Thoracic aorta (tissue), 2 donors: Measurements from ENCODE around the gene PARG. TPM values are rescaled to one million over a fixed set of nuclear protein-coding genes. Genes with fewer than 3 reads are reported as not detected.
"Not testable (repeated sequence)": the region's sequence is repeated elsewhere in the genome, so short reads cannot be mapped to it uniquely, and the experiment has no call there.

ENCODE experiments used
- ATAC-seq: fragments of 150-250 bp; one replicate; pipeline ENCODE4 v1.8.0; 2017; ENCODE audit warnings: low read depth; ENCODE audit not compliant: insufficient number of reproducible peaks, low FRiP score
- DNase-seq: peaks from one replicate; pipeline ENCODE4 v3.0.0-alpha.2; 2020; ENCODE audit warnings: low spot score
- H3K27ac ChIP-seq, 2 donors: fragments of 200-600 bp; sonication (generic); 1 replicate in 1 of 2; 2 replicates in 1 of 2; pipeline ENCODE4 v1.5.1; 2016; ENCODE audit warnings: mild to moderate bottlenecking in 2 of 2, moderate library complexity in 2 of 2
- H3K27me3 ChIP-seq: fragments of 200-600 bp; sonication (generic); replicated peaks from 2 replicates; pipeline ENCODE4 v1.6.0; 2016; ENCODE audit warnings: mild to moderate bottlenecking; ENCODE audit not compliant: insufficient read depth
- H3K36me3 ChIP-seq: fragments of 200-600 bp; sonication (generic); one replicate; pipeline ENCODE4 v1.5.1; 2016
- H3K4me1 ChIP-seq, 2 donors: fragments of 200-600 bp; sonication (generic); 1 replicate in 1 of 2; 2 replicates in 1 of 2; pipeline versions ENCODE4 v1.5.1 to v1.6.0; 2016; ENCODE audit warnings: low read depth in 2 of 2, mild to moderate bottlenecking in 1 of 2; ENCODE audit not compliant: control insufficient read depth in 1 of 2
- H3K4me3 ChIP-seq: fragments of 200-600 bp; sonication (generic); 2 replicates; pipeline ENCODE4 v1.5.1; 2016; ENCODE audit warnings: mild to moderate bottlenecking
- H3K9me3 ChIP-seq: fragments of 200-600 bp; sonication (generic); 2 replicates; pipeline ENCODE4 v1.5.1; 2016
- total RNA-seq, 2 donors: library from RNA; depleted of rRNA; stranded (reverse); fragments of >200 nt; gene quantifications; one replicate each; pipeline versions ENCODE4 v1.1.0 to v1.2.3, GENCODE V29; 2016

Gene PARG
- total RNA-seq, 2 donors from 2014 or later: 24.0 to 62.9 TPM

- peaks cover 12 to 21% of the 10 kb centered on the region in 2 donors for H3K4me1 ChIP-seq
- H3K4me3 ChIP-seq: peak overlapping the region; percentile 84
- not testable (repeated sequence) for H3K27me3 ChIP-seq, H3K9me3 ChIP-seq, ATAC-seq, H3K36me3 ChIP-seq, DNase-seq
- H3K27ac ChIP-seq: peak overlapping the region; percentile 30 to 60
These were observed 495 bp upstream of the PARG start for GRCh38 chr10:49942339-49942705.

- not testable (repeated sequence) for H3K4me3 ChIP-seq, H3K9me3 ChIP-seq, H3K27me3 ChIP-seq, ATAC-seq, H3K27ac ChIP-seq, DNase-seq, H3K4me1 ChIP-seq
- H3K36me3 ChIP-seq: peaks cover 10% of the 10 kb centered on the region
These were observed 9.7 kb downstream of the PARG start for GRCh38 chr10:49931959-49932728.

- H3K27ac ChIP-seq, H3K4me3 ChIP-seq, H3K9me3 ChIP-seq, ATAC-seq, H3K4me1 ChIP-seq, H3K27me3 ChIP-seq, DNase-seq: not testable (repeated sequence)
- H3K36me3 ChIP-seq: peaks cover 10% of the 10 kb centered on the region
These were observed 10.6 kb downstream of the PARG start for GRCh38 chr10:49931276-49931675.

- ATAC-seq, H3K36me3 ChIP-seq, H3K4me3 ChIP-seq, H3K9me3 ChIP-seq, DNase-seq, H3K27ac ChIP-seq, H3K27me3 ChIP-seq, H3K4me1 ChIP-seq: not testable (repeated sequence)
These were observed 18.3 kb downstream of the PARG start for GRCh38 chr10:49923572-49923971.

GRCh38 chr10:49922041-49922440, 19.8 kb downstream of the PARG start:
- H3K27ac ChIP-seq, DNase-seq, H3K27me3 ChIP-seq, H3K9me3 ChIP-seq, H3K36me3 ChIP-seq, H3K4me3 ChIP-seq, ATAC-seq, H3K4me1 ChIP-seq: not testable (repeated sequence)

- ATAC-seq, H3K27me3 ChIP-seq, H3K9me3 ChIP-seq, H3K4me1 ChIP-seq, H3K27ac ChIP-seq, H3K36me3 ChIP-seq, H3K4me3 ChIP-seq, DNase-seq: not testable (repeated sequence)
These were observed 23.9 kb downstream of the PARG start for GRCh38 chr10:49917927-49918326.

- not testable (repeated sequence) for H3K4me3 ChIP-seq, H3K9me3 ChIP-seq, H3K27ac ChIP-seq, H3K36me3 ChIP-seq, ATAC-seq, H3K4me1 ChIP-seq, H3K27me3 ChIP-seq, DNase-seq
These were observed 25.4 kb downstream of the PARG start for GRCh38 chr10:49916451-49916850.

- not testable (repeated sequence) for H3K27ac ChIP-seq, H3K9me3 ChIP-seq, H3K4me3 ChIP-seq, H3K36me3 ChIP-seq, H3K27me3 ChIP-seq, H3K4me1 ChIP-seq, DNase-seq, ATAC-seq
These were observed 31.5 kb downstream of the PARG start for GRCh38 chr10:49910295-49910694.

- H3K4me3 ChIP-seq, H3K27ac ChIP-seq, H3K4me1 ChIP-seq, DNase-seq, H3K9me3 ChIP-seq, ATAC-seq, H3K36me3 ChIP-seq, H3K27me3 ChIP-seq: not testable (repeated sequence)
These were observed 33.3 kb downstream of the PARG start for GRCh38 chr10:49908290-49909080.

- DNase-seq, H3K27ac ChIP-seq, H3K4me3 ChIP-seq, H3K4me1 ChIP-seq, H3K27me3 ChIP-seq, H3K9me3 ChIP-seq, ATAC-seq, H3K36me3 ChIP-seq: not testable (repeated sequence)
These were observed 38.0 kb downstream of the PARG start for GRCh38 chr10:49903829-49904228.

GRCh38 chr10:49900406-49900805, 41.4 kb downstream of the PARG start:
- not testable (repeated sequence) for H3K4me3 ChIP-seq, H3K36me3 ChIP-seq, H3K4me1 ChIP-seq, H3K27me3 ChIP-seq, DNase-seq, H3K27ac ChIP-seq, ATAC-seq, H3K9me3 ChIP-seq

- ATAC-seq, H3K36me3 ChIP-seq, H3K27me3 ChIP-seq, H3K9me3 ChIP-seq, H3K27ac ChIP-seq, H3K4me3 ChIP-seq, H3K4me1 ChIP-seq, DNase-seq: not testable (repeated sequence)
These were observed 41.8 kb downstream of the PARG start for GRCh38 chr10:49899999-49900398.
